Measurements from ENCODE around the gene UBE2J2. TPM values are rescaled to one million over a fixed set of nuclear protein-coding genes. Genes with fewer than 3 reads are reported as not detected.
A peak's percentile ranks its signal among the peaks of the same experiment; 100 is the strongest.

UBE2J2 gene
- total and polyA plus RNA-seq, 2 experiments from 2014 or later: 47.1 to 70.2 TPM

DNA sequence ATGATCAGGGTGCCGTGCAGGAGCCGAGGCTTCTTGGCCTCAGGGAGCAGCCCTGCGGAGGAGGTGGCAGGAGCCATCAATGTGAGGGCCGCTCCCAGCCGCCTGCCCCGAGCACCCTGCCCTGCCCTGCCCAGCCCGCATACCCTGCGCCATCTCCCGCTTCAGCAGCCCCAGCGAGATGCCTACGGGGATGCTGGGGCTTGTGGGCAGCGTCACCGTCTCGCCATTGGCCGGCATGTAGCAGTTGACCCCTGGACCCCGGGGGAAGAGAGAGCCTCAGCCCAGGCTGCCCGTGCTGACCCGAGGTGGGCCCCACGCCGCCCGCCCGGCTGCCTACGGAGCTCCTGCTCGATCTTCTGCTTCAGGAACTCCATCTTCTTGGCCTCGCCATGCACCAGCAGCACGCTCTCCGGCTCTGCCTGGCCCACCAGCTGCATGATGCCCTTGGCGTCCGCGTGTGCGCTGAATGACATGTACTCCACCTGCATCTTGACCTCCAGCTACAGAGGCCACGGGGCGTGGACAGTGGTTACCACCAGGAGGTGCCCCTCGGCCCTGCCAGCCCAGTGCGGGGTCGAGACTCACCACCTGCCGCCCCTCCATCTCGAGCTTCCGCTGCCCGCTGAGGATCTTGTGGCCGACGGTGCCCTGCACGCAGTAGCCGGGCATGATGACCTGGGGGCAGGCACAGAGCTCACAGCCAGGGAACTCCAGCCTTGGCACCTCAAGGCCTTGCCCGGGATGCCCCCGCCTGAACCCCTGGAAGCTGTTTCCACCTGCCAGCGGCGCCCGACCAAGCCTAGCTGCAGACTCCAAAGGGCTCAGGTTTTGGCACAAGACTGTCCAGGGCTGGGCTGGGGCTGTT lies 39.0 kb upstream of the UBE2J2 start:
- no peak overlapping the region for H3K27ac Mint-ChIP-seq
- no peak for ATAC-seq

More for the DNA sequence above, 39.0 kb upstream of the UBE2J2 start:
- TF ChIP-seq REST (IDR thresholded peaks at IDR 0.05; ENCODE audit: unreplicated experiment) (no peak), ZNF331 (CRISPR knock-in tag; IDR thresholded peaks at IDR 0.05; ENCODE audit: low read depth) (no peak), JUNB (IDR thresholded peaks at IDR 0.05; ENCODE audit: unreplicated experiment) (no peak), STAT1 (IDR thresholded peaks at IDR 0.05; ENCODE audit: unreplicated experiment) (no peak), POLR2AphosphoS5 (IDR thresholded peaks at IDR 0.05; ENCODE audit: low read depth) (no peak), CTCF (conservative IDR thresholded peaks at IDR 0.05; ENCODE audit: low read depth in 2 of 2) (no peak), EZH2 (IDR thresholded peaks at IDR 0.05; ENCODE audit: low read depth, unreplicated experiment) (no peak)
- Mint-ChIP-seq H3K36me3 (ENCODE audit: low read depth) (peaks cover 42% of the 10 kb centered on the region), H3K4me3 (no peak overlapping the region), H3K27me3 (ENCODE audit: insufficient read depth, low read depth, poor library complexity) (peaks cover 22% of the 10 kb centered on the region), H3K4me1 (peaks cover 18% of the 10 kb centered on the region), H3K9me3 (no peaks in the 10 kb centered on the region; the same call in 2 of the 3 replicates)
- Histone ChIP-seq H3F3A (replicated peaks; ENCODE audit: low read depth) (peaks cover 19% of the 10 kb centered on the region), H2AFZ (no peak overlapping the region), H3K79me2 (replicated peaks; ENCODE audit: insufficient read depth) (peaks cover 18% of the 10 kb centered on the region), H3K4me2 (no peak overlapping the region), H3K36me3 (ENCODE audit: insufficient read depth) (peaks cover 8% of the 10 kb centered on the region; the same call in 1 of the 2 replicates), H3K4me3 (no peak overlapping the region), H3K4me1 (ENCODE audit: insufficient read depth) (peaks cover 4% of the 10 kb centered on the region; the same call in 1 of the 2 replicates), H3K27ac (ENCODE audit: low read depth) (no peak overlapping the region), H3K9me2 (ENCODE audit: insufficient read depth) (no peaks in the 10 kb centered on the region), H4K20me1 (replicated peaks; ENCODE audit: insufficient read depth) (peaks cover 15% of the 10 kb centered on the region; the same call in 1 of the 2 replicates), H3K27me3 (ENCODE audit: insufficient read depth) (no peaks in the 10 kb centered on the region)
- peak; percentile 2 for DNase-seq (ENCODE audit: low spot score)

Data from GM23338 (cell line).